ENCODE measurements around the gene CACYBP.

GRCh38 chr1:174956976-174957375 lies 42.8 kb upstream of the CACYBP start:
- TF ChIP-seq CTCF (conservative IDR thresholded peaks at IDR 0.05; ENCODE audit: low read depth, low read length) (no peak), EZH2 (IDR thresholded peaks at IDR 0.05; ENCODE audit: low read length, unreplicated experiment) (no peak), EZH2phosphoT487 (IDR thresholded peaks at IDR 0.05; ENCODE audit: borderline replicate concordance, low read length) (no peak)

All from PC-3 (cell line).